Right kidney (tissue), 1 donor: ENCODE results near the gene KTN1.

Experiments used
- DNase-seq: peaks from one replicate; pipeline ENCODE4 v3.0.0-alpha.2; 2016

KTN1 gene

DNA sequence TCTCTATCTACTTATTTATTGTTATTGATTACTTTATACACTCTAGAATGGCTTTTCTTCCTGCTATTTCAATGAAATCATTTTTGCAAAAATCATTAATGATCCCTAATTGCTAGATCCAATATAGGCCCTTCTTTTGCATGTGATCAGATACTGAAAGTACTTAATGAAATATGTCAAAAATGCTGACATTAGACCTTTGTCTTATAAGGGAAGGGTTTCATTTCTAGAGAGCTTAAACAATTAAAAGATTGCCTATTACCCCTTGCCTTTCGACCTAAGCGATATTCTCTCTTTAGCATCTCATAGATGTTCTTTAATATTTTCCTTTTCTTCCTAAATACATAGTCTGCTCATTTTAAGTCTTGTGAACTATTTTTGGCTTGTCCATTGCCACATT is 101.1 kb downstream of the KTN1 start:
- no peak for DNase-seq

DNA sequence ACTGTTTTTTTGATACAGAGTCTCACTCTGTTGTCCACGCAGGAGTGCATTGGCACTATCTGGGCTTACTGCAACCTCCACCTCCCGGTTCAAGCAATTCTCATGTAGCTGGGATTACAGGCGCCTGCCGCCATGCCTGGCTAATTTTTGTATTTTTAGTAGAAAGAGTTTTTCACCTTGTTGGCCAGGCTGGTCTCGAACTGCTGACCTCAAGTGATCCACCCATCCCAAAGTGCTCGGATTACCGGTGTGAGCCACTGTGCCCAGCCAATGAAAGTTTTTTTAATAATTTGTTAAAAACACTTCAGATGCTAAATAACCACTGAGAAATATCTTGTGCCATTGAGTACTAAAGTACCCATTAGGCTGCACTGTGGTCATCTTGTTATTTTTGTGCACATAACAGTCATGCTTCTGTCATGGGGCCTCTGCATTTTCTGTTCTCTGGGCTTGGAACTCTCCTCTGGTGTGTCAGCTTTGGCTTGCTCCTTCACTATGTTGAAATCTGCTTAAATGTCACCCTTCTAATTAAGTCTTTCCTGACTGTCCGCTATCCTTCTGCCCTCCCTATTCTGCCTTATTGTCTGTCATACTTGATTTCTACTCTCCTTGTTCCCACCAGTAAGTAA is 105.1 kb downstream of the KTN1 start:
- DNase-seq: no peak

DNA sequence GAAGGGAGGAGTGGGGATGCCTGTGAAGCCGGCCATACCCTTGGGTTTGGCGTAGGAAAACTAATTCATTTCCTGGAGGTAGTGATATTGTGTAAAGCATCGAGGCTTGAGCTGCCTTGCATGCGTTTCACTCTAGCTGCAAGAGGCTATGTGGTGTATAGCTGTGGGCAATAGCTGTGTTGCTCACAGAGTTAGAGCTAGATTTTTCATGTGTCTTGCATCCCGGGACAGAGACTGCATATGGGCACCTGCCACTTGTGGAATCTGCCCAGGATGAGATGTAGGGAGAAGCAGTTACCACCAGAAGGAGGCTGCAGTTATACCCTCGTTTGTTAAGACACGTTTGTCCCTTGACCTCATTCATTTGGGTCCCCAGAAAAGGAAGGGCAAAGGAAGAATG is 106.7 kb downstream of the KTN1 start:
- DNase-seq: no peak

DNA sequence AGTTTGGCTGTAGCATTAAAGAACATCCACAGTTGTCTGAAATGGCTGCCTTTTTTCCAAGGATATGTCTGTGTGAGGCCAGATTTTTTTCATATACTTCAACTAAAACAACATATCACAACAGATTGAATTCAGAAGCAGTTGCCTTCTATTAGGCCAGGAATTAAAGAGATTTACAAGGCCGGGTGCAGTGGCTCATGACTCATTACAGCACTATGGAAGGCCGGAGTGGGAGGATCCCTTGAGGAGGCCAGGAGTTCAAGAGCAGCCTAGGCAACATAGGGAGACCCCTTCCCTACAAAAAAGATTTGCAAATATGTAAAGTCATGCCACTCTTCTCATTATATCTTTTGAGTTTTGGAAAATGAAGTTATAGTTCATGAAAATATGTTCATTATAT is 108.6 kb downstream of the KTN1 start:
- DNase-seq: no peak

DNA sequence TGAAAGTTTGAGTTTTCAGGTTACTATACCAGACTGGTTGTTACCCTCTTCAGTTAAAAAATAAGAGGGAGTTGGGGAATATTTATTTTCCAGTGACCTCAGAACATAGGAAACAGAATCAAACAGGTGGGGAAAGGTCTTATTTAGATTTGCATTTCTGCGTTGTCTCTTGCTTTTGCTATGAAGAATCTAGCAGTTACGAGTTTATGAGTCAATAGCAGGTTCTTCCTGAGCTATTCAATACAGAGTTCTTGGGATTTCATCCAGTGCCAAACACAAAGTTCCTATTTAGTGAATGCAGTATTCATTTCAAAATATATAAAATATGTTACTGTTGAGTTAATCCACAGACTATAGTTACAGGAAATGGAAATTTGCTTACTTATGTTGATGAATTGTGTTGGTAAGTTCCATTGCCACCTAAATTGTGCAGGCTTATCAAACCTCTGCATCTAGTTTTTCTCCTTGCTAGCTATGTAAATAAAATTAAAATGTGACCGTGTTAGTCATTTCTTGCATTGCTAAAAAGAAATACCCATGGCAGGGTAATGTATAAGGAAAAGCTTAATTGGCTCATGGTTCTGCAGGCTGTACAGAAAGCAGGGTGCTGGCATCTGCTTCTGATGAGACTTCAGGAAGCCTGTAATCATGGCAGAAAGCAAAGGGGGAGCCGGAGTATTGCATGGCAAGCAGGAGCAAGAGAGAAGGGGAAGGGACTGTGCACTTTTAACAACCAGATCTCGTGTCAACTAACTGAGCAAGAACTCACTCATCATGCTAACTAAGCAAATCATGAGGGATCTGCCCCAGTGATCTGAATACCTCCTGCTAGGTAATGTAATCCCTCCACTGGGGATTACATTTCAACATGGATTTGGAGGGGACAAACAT is 110.2 kb downstream of the KTN1 start:
- DNase-seq: no peak

DNA sequence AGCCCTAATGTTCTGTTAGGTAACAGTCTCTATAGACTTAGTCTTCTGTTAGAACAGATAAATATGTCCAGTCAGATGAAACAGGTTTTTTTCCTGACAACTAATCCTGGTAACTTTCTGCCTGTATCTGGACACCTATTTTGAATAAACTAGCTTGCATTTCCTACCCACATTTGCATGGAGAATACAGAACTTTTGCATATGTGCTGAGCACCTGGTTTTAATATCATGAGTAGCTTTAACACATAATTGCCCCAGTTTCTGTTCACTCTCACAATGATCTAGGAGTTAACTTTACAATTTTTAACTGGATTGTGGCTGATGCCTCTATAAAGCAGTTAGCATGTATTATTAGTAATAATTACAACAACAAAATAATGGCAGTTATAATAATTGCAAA is 111.7 kb downstream of the KTN1 start:
- DNase-seq: no peak

DNA sequence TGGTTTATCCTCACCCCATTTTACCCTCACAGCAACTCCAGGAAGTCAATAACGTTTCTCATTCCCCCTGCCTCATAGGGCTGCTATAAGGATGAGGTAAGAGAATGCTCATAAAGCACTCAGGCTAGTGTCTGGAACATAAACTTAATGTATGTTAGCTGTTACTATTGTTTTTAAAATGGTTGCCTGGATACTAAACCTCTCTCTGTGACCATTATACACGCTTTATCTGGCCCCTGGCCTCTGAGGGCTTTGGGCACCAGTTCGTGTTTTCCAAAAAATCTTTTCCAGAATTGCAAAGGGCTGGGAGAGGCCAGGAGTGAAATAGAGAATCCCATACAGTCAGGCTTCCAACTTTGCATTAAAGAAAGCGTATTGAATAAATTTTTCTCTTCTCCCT is 113.9 kb downstream of the KTN1 start:
- no peak for DNase-seq

DNA sequence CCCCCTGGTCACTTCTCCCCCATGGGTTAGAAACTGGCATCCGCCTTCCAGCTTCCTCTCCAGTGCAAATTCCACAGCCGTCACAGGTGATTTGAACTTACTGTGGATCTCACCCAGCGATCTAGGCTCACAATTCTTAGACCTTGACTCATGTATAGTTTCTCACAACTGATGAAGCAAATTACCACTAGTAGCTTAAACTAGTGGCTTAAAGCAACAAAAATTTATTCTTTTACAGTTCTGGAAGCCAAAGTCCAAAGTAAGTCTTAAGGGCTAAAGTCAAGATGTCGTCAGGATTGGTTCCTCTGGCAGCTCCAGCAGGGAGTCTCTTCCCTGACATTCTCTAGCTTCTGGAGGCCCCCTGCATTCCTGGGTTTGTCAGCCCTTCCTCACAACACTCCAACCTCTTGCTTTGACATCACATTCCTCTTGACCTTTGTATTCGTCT is 117.4 kb downstream of the KTN1 start:
- DNase-seq: no peak

DNA sequence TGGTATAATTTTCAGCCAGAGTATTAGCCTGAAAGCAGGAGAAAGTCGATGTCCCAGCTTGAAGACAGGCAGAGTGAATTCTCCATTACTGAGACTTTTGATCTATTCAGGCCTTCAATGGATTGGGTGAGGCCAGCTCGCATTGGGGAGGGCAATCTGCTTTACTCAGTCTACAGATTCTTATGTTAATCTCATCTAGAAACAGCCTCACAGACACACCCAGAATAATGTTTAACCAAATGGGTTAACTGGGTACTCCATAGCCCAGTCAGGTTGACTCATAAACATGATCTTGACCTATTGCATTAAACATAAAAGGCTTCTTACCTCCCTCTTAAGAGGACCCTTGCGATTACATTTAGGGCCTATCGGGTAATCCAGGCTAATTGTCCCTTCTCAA is 118.0 kb downstream of the KTN1 start:
- DNase-seq: no peak

DNA sequence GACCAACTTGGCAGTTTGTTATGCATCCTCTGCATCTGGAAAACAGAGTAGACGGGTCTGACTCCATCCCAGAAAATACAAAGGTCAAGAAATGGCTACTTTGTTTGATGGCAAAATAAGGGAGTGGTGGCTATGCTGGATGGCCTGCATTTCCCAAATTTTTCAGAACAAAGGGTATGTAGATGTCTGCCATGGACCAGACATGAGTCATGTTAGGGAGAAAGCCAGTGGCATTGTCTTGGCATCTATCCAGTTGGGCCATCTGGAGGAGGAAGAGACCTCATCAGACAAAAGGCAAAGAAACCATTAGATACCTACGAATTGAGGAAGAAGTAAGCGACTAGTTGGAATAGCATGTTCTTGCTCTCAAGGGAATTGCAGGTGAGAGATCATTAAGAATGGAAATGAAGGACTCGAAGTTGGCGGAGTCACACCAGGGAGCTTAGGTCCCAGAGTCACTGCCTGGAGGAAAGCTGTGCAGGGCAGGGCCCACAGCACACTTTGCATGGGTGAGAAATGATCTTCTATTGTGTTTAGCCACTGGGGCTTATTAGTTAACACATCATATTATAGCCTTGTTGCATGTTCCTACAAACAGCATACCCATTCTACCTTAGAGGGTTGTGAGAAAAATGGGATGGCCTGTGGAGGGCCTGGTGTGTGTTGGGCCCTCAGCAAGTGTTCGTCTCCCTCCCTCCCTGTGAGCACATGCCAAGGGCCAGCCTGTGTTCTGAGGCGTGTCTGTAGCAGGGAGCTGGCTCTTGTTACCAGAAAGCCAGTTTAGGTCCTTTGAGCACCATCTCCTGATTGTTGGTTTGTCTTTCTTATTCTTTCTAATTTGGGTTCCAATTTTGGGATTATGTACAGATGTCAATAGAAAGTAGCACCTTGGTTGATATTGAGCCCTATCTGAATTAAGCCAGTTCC is 119.4 kb downstream of the KTN1 start:
- no peak for DNase-seq

DNA sequence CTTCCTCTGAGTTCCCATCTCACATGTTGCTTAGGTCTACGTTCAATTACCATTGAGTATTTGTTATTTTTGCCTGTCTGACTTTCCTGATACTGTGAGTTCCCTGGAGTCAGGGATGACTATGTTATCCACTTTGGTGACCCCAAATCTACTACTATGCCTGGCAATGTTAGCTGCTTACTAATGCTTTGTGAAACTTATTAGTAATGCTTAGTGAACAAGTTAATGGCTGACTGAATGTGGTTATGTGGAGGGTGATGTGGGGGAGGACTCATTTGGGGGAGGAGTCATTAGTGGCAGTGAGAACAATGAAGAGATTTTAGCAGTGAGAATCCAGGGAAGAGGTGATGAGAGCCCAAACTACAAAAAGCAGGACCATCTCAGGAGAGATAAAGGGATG is 121.6 kb downstream of the KTN1 start:
- DNase-seq: no peak

DNA sequence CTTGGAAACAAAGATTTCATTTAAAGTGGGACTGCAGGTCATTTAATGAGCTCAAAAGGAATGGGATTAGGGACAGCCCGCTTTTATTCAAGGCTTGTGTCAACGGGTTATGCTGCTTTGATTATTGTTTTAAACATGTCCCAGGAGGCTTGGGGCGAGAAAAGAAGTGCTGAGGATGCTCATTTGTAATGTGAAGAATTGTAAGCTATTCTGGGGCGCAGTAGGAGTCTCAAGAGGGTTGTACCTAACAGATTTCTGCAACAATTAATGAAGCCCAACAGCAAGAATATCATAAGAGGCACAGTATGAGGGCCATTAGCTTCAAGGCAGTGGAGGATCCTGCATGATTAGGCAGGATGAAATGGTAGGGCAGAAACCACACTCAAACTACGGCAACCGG is 122.5 kb downstream of the KTN1 start:
- DNase-seq: no peak

DNA sequence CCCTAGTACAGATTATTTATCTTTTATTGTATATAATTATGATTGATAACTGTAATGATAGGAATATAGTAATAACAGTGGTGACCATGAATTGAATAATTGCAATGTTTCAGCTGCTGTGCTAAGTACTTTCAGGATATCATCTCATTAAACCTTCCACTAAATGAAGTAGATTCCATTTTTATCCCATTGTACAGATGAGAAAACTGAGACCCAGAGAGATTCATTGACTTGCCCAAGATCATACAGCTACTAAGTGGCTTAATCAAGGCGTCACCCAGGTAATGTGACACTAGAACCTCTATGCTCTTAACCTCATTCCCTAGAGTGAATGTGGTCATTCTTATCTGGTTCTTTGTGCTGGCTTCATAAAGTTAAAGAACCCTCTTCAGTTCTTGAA is 124.6 kb downstream of the KTN1 start:
- DNase-seq: no peak

DNA sequence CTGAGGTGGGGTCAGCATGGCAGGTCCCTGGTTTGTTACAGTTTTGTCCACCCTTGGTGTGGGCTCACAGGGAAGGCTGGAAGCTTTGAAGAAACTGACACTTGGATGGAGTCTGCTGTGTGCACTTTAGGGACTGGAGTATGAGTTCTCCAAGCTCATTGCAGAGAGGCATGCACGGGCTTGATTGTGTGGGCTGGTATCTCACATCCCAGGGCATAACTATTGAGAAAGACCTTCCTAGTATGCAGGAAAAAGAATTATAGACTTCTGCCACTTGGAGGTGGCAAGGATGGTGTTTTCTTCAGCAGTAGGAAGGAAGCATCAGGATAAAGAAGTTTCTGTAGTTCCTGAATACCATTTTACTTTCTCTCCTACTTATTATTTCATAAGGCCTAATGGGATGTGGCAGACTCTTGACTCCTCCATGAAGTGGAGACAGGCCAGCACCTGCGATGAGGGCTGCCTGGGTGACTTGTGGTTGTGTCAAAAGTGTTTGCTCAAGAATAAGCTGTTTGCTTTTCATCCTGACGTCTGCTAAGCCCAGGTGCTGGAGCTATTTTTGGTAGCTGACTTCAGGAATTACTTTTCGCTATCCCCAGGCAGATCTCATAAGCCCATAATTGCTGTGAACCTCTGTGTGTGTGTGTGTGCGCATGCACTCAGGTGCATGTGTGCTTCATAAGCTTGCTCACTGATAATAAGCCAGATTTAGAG is 125.8 kb downstream of the KTN1 start:
- no peak for DNase-seq

DNA sequence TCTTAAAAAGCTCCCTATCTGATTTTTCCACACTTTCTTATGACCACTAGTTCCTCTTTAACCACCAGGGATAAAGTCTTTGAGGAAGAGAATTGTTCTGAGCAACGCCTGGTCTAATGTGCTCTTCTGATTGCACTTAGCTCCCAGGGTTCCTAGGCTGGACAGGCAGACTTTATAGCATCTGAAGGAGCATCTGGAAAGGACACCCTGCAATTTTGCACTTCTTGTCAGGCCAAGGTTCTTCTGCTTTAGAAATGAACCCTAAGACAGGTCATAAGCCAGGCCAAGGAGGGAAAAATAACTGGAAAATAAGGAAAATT is 126.3 kb downstream of the KTN1 start:
- no peak for DNase-seq

DNA sequence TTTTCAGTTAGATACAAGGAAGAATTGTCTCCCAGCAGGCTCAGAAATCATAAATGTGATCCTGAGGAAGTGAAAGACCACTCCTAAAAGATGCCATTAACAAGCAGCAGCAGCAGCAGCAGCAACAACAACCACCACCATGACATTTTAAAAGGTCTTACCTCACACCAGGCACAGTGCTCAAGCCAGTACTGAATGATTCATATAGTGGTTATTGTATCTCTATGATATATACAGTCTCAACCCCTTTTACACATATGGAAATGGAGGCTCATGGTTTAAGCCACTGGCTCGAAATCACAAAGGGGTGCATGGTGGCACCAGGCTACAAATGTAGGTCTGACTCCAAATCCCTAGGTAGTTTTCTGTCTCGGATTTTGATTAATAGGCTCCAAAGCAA is 126.9 kb downstream of the KTN1 start:
- no peak for DNase-seq

DNA sequence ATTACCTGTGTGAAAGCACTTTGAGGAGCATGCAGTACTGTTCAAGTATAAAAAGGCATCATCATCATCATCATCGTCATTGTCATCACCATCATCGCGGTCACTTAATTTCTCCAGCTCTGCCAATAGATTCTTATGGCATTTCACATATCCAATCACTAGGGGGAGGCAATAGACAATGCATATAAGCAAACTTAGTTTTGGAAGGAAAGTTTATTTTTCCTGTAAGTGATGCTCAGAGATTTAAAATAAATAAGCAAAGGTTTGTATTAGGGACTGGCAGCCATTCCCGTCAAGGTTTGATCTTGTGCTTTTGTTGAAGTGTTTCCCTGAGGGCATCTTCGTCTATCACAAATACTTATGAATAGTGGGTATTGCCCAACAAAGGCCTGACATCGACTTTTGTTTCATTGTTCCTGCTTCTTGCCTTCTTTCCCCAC is 127.4 kb downstream of the KTN1 start:
- peak; percentile 20 for DNase-seq

DNA sequence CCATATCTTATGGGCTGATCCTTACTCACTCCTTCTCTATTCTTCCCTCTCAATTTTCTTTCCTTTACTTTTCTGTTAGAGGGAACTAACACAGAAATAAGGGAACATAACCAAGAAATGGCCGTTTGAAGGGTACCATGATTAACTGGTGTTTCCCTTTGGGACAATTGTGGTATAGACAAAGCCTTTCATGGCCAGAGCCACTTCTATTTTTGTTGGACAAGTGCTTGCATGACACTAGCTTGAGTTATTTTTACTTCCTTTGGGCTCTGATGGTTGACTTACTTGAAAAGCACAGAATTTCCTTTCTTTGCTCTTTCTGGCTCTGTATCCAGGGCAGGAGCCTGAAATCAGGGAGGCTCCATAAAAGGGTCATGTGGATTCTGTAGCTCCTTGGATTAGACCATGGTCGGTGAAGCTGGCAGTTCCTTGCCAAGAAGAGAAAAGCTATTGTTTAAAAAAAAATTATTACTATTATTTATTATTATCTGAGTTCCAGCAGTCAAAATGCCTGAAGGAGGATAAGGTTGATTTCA is 130.6 kb downstream of the KTN1 start:
- no peak for DNase-seq

DNA sequence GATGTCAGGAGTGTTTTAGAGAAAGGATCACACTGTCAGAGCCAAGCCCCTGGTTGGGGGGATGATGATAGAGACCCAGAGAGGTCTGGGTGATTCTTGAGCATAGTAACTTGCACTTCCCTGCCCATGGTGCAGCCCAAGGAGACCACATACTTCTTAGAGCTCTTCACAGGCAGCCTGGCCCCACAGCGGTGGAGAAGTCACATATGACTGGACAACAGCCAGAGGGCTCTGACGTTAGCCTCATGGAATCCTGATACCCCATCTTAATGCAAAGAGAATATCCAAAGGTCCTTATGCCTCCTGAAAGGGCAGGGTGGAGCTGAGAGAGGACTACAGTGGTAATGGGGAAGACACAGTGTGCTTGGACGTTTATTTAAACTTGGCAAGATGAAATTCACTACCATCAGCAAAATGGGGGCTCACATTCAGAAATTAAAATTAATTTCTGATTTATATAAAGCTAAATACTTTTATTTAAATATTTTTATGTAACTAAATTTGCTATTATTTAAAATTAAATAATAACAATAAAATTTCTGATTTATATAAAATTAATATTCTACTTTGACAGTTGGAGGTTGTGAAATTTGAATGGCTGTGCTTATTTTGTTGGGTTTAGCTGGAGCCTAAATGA is 131.3 kb downstream of the KTN1 start:
- DNase-seq: no peak

DNA sequence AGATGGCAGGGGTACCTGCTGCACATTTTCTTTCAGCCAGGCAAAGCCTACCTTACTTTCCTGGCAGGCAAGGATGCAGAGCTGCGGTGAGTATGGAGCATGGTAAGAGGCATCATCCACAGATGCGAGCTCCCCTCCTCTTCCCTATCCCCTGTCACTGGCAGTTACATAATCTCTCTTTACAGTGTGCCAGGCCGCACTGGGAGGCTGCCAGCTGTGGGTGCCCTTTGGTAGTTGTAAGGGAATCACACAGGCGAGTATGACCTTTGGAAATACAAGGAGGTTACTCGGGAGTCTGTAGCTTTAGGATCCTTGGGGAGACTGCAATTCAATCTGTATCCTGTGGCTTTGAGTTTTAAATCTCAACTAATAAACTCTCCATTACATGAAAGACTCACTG is 132.5 kb downstream of the KTN1 start:
- DNase-seq: no peak

DNA sequence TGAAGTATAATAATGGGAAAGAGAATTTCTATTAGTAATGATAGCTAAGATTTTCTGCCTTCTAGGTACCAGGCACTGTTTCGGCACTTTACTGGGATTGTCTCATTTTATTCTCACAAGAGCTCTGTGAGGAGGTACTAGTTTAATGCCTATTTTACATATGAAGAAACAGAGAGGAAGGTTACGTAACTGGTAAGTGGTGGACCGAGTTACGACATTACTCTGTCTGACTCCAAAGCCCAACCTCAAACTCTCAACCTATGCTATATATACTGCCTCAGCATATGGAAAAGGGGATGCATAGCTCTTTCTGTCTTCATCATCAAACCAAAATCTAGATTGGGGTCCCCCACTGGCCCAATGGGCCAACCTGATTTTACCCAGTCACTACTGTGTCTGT is 133.5 kb downstream of the KTN1 start:
- DNase-seq: no peak

DNA sequence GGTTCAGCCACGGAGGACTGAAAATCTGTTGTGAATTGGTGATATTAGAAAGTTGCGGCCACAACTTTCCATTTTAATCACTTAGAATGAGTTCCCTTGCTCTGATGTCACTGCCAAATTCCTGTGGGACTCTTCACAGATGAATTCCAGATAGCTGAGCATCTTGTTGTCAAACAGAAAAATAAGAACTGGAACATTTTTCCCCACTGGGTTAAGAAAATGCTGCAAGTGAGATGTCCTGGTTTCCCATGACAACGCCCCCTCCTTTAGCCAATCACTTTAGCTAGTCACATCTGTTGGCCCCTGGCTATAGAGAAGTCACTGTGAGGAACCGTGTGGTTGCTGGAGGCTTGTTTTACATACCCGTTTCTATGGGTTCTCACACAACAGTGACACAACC is 135.9 kb downstream of the KTN1 start:
- no peak for DNase-seq
